CD4-positive, alpha-beta T cell treated with Interferon alpha-2 for 1 hour (primary cell): ENCODE results near the gene PGF.

Experiments used
- DNase-seq, 2 donors: peaks; one replicate each; pipeline ENCODE4 v3.0.0-alpha.2; 2020 to 2022

PGF gene

GRCh38 chr14:74915826-74916225 lies 39.6 kb downstream of the PGF start:
- DNase-seq: no peak

DNA sequence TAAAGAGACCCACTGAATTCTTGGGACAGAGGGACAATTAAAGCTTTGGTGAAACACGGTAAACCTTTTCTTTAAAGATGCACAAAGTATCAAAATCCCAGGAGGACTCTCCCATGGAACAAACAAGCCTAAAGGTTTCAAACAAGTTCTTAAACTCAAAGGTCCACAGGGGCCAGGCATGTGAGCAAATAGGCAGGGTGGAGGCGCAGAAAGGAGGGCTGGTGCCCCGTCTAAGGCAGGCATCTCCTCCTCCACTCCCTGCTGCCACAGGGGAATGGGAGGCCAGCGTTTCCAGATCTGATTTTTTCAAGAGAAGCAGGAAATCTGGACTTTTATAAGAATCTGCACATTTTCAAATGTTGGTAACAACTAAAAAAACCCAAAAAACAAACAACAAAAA lies 40.0 kb downstream of the PGF start:
- no peak for DNase-seq

- DNase-seq: peak in 1 of 2 donors; percentile 26
These were observed 41.3 kb downstream of the PGF start for GRCh38 chr14:74913986-74914573.

DNA sequence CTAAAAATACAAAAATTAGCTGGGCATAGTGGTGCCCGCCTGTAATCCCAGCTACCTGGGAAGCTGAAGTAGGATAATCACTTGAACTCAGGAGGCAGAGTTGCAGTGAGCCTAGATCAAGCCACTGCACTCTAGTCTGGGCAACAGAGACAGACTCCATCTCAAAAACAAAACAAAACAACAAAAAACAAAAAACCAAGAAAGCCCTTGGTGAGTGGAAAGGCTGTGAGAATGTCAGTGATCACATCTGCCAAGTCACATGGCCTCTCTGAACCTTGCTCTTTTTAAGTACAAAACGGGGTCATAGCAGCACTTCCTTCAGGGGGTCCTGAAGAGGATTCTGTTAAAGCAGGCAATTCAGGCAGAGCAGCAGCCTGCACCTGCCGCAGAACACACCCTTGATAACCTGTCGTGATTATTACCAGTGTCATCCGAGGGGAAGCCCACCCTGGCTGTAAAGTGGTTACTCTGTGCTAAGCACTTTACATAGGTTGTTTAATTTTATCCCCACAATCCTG lies 41.9 kb downstream of the PGF start:
- DNase-seq: no peak

- no peak for DNase-seq
These were observed 42.6 kb downstream of the PGF start for GRCh38 chr14:74912801-74913200.

DNA sequence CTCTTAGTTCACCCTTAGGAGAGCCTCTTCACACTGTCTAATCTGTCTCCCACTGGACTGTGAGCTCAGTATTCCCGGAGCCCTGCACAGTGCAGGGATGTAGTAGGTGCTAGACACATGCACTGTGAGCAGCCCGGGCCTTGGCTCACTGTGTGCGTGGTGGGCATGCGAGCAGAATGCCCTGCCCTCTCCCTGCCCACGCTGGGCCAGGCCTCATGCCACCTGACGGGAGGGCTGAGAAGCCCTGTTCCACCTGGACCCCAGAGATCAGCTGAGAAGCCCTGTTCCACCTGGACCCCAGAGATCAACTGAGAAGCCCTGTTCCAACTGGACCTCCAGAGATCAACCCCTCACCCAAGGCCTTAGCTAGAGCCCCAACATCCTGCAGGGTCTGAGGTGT lies 43.3 kb downstream of the PGF start:
- no peak for DNase-seq

DNA sequence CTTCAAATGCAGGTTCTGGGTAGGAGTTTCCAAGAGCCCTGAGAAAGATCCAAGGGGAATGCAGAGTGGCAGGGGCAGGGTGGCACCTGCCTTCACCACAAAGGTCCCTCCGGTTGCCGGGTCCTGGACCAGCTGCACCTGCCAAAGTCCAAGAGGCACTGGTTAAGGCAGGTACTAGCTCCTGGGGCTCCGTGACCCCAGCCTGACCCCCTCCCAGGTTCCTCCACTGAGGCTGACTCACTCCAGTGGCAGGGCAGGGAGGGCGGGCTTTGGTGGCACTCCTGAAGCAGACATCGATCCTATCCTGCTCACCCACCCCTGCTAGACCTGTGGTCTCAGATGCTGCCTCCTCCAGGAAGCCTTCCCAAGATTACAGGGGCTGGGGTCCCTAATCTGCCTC lies 43.7 kb downstream of the PGF start:
- no peak for DNase-seq

DNA sequence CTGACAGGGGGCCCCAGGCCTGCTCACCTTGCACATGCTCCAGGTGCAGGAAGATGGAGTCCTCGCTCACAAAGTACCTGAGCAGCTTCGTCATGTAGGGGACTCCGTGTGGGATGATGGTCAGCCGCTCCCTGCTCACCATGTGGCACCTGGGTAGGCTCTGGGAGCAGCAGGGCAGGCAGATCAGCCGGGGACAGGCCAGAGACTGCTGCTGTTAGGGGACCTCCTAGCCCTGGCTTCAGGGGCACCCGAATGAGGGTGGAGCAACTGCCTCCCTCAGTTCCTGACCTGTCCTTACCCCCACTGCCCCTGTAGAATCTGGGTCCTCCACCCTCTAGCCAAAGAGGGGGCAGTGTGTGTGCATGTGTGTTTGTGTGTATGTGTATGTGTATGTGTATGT lies 44.2 kb downstream of the PGF start:
- DNase-seq: no peak

GRCh38 chr14:74910556-74910955 lies 44.8 kb downstream of the PGF start:
- no peak for DNase-seq

GRCh38 chr14:74909911-74910310 lies 45.5 kb downstream of the PGF start:
- no peak for DNase-seq

GRCh38 chr14:74909501-74909900 lies 45.9 kb downstream of the PGF start:
- no peak for DNase-seq

DNA sequence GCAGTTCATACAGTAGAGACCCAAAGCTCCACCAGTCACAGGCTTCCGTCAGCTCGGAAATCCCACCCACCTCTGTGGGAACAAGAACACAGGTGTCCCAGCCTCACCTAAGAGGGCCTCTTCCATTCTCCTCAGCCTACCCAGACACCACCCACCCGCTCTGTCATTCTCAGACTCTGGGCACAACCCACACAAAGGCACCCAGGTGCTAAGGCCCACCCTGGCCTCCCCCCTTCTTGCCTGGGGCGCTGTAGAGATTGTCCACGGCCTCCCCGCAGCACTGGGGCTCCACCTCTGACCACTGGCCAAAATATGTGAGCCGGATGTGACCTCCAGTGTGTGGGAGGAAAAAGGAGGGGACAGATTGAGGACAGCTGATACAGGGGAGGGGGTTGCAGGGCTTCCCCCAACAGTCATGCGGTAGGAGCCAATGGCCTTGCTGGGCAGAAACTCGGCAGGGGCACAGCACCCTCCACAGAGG lies 46.5 kb downstream of the PGF start:
- DNase-seq: no peak

- DNase-seq: no peak
These were observed 47.7 kb downstream of the PGF start for GRCh38 chr14:74907744-74908143.

DNA sequence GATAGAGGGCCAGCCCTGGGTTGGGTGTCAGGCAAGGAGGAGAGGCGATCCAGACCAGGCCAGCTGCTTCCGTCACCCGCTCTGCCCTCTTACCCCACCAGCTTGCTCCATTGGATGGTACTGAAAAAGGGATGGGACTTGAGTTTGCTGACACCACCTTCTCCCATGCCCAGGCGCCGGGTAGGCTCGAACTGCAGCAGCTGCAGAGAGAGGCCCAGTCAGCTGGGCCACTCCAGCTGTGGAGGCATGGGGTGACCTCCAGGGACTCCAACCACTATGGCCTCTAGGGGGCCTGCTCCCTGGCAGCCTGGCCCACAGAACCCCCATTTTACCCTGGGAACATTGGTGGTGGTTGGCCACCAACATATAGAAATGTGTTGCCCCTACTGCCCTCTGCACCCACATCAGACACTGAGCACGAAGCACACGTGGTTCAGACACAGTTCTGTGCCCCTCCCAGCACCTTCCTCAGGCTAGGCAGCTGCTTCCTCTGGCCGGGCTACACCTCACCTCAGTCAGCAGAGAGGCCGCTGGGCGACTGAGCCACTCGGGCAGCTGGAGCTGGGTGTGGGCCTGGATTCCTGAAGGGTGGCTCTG lies 48.4 kb downstream of the PGF start:
- DNase-seq: no peak

- DNase-seq: peak; percentile 67 to 81
These were observed 49.7 kb downstream of the PGF start for GRCh38 chr14:74905595-74906142.

DNA sequence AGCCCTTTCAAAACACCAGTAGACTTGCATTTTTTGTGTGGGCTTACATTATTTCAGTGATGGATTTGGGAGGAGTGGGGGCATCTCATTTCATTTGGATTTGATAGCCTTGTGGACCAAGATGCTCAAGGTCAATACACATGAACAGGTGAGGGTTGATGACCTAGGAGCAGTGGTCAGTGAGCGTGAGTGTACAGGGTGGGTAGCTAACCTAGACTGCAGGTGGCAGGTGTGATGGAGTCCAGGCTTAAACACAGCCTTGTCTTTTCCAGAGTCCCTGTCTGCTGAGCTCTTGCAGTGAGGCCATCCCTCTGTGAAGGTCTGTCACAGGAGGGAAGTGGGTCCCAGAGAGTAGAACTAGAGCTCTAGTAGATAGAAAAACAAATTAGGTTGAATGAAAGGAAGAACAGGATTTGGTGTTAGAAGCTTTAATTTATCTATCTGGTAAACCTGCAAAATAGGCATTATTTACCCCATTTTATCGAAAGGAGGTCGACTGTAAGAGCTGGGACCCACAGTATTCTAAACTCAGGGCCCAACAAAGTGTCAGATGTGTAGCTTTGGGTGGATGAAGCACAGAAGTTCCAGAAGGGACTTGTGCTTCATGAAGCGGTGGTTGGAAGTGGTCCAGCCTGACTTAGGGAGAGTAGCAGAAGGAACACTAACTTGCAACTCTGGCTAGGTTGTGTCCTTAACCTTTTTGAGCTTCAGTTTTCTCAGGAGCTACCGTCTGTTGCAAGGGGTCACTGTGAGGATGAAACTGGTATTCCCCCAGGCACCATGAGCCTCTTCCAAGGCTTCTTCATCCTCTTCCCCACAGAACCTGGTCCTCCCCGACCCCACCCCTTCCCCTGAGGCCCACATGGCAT lies 50.5 kb downstream of the PGF start:
- DNase-seq: no peak

- no peak for DNase-seq
These were observed 52.3 kb downstream of the PGF start for GRCh38 chr14:74902941-74903705.

GRCh38 chr14:74898694-74899093 lies 56.7 kb downstream of the PGF start:
- DNase-seq: no peak

DNA sequence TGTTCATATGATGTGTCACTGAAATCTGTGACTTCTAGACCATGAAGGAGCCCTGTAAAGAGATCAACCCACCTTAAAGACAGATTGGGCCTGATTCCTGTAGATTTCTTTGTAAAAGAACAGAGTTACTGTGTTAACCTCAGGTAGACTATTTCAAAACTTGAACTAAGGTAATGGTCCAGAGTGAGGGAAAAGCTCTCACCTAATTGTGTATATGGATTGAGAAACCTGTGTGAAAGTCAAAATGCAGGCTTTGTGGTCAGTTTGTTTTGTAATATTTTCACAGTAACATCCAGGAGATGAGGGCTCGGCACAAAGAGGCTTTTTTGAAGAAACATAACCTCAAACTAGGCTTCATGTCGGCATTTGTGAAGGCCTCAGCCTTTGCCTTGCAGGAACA lies 57.3 kb downstream of the PGF start:
- no peak for DNase-seq

GRCh38 chr14:74897642-74898041 lies 57.8 kb downstream of the PGF start:
- no peak for DNase-seq

- DNase-seq: no peak
These were observed 59.0 kb downstream of the PGF start for GRCh38 chr14:74896400-74896799.

- no peak for DNase-seq
These were observed 61.7 kb downstream of the PGF start for GRCh38 chr14:74893614-74894091.

DNA sequence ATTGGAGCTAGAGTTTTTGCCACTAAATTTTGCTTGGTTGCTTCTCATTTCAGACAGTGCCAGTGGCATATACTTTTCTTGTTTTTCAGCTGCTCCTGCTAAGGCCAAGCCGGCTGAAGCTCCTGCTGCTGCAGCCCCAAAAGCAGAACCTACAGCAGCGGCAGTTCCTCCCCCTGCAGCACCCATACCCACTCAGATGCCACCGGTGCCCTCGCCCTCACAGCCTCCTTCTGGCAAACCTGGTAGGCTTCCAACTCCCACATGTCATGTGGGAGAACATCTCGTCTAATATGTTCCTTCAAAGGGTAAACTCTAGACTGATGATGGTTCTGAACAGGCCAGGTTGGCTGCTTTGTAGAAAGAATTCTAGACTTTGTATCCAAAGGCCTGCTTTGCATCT lies 62.7 kb downstream of the PGF start:
- no peak for DNase-seq
